Activated T-cell treated with anti-CD3 and anti-CD28 coated beads for 48 hours (primary cell): ENCODE data around the gene GET4.

ENCODE experiments used
- DNase-seq: peaks from one replicate; pipeline ENCODE4 v3.0.0-alpha.2; 2020; ENCODE audit warnings: low read depth

Gene GET4

DNA sequence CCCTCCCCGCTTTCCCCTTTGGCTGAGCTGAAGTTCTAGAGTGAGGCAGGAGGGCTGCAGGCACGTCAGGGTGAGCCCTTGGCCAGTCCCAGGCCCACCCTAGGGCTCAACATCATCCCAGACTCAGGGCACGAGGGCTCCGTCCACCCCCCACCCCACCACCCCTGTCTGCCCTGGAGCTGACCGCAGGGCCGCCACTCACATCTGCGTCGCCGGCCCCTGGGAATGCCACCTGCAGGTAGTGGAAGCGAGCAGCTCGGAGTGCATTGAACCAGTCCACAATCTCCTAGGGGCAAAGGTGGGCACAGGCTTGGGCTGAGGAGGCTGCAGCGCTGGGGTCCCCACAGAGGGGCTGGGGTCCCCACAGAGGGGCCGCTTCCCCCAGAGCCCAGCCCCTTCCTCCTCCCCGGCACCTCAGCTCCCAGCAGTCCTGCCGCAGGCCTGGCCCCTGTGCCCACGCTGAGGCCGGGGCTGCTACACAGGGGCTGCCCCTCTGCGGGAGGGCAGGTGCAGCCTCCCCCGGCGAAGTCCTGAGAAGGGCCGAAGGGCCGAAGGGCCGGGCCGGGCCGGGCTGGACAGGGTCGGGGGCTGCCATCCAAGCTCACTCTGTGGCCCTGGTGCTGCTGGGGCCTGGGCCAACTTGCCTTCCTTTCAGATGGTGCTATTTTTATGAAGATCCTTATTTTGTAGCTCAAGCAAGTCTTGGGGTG is 24.1 kb downstream of the GET4 start:
- no peak for DNase-seq

DNA sequence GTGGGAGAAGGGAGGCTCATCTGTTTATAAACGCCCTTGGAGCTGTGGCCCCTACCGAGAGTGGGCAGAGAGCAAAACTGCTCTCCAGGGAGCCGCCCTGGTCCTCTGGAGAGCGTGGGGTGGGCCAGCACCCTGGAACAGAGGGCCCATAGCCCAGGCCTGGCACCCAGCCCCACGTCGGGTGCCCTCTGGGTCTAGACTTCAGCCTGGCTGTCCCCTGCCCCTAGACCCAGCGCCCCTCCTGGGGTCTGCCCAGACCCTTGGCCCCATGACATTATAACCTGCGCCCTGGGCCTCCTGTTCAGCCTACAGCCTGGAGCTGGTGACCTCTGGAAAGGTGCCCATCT is 24.7 kb downstream of the GET4 start:
- DNase-seq = no peak

DNA sequence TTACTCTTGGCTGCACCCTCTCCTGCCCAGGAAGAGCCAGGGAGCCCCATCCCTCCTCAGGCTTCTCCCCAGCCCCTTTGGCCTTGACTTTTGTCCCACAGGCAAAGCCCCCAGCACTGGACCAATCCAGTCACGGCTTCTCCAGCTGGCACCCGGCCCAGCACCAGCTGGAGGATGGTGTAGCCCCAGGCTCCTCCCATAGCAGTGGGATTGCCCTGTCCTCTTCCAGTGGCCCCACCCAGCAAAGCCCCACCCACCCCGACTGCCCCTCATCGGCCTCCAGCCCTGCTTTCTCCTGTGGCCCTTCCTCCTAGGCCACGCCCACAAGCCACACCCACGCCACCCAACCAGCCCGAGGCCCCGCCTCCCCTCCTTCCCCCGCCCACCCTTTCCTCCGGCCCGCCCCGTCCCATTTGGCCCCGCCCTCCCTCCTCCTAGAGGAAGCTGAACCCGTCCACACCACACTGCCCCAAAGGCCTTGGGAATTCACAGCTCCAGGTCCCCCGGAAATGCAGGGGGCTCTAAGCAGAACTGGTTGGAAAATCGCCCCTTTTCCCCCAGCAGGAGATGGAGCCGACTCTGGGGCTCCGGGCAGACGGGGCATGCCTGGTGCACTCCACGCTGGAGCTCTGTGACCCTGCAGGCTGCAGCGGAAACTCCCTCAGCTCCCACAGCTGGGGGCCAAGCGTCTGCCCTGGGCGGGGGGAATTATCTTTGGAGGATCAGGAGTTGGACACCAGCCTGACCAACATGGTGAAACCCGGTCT is 25.2 kb downstream of the GET4 start:
- peak; percentile 52 for DNase-seq

DNA sequence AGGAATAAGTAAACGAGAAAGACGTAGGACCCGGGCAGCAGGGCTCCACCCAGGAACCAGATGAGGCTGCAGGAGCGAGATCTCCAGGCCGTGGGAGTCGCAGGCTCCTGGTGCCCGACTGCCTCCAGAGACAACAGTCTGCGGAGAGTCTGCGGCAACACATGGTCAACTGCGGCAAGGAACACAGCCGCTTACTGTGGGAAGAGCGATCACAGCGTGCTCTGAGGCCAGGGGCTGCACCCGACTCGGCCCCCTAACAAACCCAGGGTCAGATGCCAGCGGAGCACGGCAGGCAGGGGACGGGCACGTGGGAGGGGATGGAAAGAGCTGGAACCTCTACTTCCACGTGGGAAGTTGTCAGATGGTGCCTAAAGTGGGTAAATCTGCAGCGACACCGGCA is 26.6 kb downstream of the GET4 start:
- no peak for DNase-seq

DNA sequence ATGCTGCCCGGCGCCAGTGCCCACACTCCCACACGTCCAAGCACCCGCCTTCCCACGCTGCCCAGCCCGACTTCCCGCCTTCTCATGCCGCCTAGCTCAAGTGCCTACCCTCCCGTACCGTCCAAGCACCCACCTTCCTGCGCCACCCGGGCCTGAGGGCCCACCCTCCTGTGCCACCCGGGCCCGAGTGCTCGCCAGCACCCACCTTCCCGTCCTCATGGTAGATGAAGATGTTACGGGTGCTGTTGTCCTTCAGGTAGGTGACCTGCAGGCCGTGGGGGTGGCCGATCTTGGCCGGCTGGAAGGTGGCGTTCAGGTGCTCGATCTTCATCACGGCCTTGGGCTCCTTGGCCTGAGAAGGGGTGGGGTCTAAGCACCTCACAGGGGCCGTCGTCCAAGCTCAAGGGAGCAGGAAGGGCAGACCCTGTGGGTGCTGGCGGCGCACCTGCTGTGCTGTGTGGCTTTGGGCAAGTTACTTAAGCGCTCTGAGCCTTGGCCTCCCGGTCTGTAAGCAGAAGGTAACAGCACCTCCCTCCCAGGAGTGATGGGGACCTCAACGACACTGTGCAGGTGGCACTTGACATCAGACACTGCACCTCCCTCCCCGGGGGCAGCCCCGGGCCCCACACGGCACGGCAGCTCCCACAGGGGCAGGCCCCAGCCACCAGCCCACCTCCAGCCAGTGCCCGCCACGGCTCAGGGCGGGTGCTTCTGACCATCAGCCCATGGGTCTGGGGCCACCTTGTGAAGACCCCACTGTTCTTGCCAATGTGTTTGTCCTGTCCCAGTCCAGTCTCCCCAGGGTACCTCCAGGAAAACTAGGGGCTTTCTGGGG is 27.8 kb downstream of the GET4 start:
- DNase-seq = no peak

DNA sequence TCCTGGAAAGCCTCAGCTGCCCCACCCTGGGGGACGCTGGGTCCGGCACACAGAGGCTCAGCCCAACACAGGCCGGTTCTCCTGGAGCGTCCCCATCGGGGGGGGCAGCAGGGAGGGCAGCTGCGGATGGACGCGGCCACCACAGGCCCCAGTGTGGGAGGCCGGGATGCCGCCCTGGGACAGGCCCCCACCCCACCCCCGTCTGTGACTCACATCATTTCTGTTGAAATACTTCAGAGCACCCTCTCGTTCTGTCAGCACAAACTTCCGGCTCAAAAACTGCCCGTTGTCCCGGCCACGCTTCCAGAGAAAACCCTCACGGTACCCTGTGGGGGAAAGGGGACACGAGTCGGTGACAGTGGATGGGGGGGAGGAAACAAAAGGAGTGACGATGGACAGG is 28.5 kb downstream of the GET4 start:
- no peak for DNase-seq

DNA sequence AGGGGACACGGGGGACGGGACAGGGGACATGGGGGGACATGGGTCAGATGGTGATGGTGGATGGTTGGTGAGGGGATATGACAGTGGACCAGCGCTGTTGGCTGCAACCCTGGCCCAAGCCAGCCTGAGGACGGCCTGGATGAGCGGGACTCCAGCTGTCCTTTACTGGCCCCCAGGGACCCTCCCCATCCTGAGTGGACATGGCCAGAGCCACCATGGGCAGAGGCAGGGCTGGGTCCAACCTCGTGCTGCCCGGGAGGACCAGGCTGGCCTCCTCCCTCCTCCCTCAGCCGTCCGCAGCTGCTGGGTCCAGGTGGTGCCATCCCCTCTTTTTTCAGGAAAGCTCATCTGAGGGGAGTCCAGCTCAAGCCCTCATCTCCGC is 30.4 kb downstream of the GET4 start:
- DNase-seq = no peak

DNA sequence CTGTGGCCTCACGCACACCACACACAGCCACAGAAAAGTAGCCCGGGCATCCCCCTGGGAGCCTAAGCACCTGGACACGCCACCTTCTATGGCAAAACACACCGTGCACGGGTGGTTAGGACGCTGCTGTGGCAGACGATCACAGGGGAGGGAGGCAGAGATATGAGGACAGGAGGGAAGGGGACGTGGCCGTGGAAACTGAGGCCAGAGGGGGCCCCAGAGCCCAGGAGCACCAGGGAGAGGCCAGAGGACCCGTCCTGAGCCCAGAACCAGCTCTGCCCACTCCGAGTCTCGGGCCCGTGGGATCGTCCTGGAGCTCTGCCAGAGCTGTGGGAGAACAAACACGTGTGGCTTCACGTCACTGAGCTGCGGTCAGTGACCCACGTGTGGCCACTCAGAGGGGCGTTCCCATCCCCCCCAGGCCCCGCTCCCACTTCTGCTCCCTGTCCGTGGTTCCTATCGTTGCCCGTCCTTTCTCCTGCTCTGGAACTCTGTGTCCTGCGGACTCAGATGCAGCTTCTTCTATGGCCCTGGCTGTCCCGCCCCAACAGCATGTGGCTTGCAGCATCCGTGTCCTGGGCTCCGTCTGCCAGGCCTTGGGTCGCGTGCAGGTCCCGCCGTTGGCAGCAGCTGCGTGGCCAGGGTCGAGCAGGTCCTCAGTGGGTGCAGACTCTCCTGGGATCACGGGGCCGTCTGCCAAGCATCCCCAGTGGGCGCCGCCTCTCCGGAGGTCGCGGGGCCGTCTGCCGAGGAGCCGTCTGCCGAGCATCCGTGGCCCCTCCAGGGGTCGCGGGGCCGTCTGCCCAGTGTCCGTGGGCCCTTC is 31.0 kb downstream of the GET4 start:
- no peak for DNase-seq

DNA sequence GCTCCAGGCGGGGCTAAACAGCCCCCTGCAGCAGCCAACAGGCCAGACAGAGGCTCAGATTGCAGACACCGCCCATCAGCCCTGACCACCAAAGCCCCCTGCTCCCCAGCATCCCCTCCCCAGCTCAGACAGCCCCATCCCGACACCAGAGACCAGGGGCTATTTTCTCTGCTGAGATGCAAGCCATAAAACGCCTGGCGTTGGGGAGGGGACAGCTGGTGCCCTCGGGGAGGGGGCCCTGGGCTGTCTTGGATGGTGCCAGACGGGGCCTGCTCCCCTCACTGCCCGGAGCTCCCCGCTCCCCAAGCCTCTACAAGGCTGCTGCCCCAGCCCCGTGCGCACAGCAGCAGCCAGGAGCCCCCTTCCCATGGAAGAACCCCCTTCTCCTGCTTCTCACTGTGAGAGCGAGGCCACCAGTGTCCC is 31.8 kb downstream of the GET4 start:
- DNase-seq = no peak

DNA sequence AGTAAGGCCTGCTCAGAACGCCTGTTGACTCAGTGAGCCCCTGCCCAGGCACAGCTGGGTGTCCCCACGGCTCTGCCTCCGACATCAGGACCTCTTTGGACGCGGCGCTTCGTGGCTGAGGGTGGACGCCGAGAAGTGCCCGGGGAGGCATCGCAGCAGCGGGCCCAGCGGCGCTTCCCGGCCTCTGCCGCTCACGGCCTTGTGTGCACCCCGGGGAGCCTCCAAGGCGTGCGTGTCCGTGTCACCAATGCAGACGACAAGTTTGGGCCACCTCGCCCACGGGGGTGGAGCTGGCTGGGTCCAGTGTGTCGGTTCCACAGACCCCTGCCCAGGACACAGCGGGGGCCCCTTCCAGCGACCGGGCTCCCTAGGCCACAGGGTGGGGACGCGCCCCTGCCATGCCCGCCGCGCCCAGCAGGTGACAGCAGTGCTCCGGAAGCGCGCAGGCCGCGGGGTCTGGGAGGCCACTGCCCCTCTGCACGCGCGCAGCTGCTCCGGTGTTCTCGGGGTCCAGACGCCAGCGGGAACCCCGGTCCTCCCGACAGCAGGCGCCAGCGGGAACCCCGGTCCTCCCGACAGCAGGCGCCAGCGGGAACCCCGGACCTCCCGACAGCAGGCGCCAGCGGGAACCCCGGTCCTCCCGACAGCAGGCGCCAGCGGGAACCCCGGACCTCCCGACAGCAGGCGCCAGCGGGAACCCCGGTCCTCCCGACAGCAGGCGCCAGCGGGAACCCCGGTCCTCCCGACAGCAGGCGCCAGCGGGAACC is 32.4 kb downstream of the GET4 start:
- peak; percentile 55 for DNase-seq

DNA sequence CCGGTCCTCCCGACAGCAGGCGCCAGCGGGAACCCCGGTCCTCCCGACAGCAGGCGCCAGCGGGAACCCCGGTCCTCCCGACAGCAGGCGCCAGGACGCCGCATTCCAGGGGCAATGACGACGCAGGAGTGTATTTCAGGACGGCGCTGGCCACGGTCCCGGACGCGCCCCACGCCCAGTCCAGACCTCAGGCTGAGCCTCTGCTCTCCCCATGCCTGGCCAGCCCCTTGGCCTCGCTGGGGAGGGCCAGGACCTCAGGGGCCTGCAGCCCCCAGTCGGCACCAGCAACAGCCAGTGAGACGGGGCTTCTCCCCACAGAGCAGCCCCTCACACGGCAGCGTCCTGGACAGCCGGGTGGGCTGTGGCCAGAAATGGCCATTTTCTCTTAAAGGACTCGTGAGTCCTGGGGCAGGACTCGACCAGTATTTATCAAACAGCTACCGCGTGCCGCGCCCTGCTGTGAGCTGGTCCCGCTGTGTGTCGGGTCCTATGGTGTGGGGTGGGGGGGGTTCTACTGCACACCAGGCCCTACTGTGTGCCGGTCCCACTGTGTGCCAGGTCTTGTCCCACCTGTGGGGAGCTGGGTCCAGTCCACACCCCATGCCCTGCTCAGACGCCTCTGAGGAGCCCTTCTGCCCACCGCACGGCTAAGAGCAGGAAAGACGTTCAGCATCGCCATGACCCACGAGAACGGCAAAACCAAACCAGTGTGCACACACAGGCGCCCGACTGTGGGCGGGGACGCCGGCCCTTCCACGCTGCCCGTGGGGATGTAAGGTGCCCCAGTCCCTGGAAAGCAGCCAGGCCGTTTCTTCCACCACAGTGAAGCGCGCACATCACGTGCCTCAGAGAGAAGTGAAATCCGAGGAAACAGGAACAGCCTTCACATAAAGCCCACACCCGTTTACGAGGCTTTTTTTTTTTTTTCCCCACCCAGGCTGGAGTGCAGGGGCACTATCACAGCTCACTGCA is 33.3 kb downstream of the GET4 start:
- DNase-seq = no peak

DNA sequence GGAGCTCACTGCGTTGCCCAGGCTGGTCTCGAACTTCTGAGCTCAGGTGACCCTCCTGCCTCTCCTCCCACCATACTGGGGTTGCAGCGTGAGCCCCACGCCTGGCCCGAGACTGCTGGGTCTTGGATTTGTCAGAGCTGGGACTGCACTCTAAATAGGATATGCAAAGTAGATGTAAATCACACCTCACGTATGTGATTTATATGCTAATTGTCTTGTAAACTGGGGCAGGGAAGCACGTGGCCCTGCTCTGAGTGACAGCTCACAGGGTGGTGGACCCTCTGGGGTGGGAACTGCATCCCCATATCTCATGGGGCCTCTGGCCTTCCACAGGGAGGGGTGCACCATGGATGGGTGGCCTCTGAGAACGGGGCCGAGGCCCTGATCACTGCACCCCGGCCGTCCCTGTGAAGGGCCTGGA is 34.1 kb downstream of the GET4 start:
- DNase-seq = no peak

DNA sequence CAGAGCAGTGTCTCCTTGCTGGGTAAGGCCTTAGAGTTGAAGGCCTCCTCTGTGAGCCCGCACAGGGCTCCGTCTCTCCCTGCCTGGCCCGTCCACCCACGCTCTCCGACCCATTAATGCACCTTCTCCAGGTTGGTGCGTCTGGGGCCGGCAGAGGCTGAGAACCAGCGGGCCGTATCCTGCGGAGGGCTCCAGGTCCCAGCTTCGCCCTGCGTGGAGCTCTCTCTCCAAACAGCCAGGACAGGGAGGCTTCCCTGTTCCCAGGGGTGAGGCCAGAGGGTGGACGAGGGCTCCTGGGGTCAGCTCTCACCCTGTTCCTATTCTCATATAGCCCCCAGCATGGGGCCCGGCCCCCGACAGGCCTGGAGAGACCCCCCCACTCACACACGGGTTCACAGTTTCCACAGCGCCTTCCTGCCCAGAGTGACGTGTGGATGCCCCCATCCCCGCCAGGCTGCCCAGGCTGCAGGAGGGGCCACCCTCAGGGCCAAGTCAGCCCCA is 34.6 kb downstream of the GET4 start:
- no peak for DNase-seq

DNA sequence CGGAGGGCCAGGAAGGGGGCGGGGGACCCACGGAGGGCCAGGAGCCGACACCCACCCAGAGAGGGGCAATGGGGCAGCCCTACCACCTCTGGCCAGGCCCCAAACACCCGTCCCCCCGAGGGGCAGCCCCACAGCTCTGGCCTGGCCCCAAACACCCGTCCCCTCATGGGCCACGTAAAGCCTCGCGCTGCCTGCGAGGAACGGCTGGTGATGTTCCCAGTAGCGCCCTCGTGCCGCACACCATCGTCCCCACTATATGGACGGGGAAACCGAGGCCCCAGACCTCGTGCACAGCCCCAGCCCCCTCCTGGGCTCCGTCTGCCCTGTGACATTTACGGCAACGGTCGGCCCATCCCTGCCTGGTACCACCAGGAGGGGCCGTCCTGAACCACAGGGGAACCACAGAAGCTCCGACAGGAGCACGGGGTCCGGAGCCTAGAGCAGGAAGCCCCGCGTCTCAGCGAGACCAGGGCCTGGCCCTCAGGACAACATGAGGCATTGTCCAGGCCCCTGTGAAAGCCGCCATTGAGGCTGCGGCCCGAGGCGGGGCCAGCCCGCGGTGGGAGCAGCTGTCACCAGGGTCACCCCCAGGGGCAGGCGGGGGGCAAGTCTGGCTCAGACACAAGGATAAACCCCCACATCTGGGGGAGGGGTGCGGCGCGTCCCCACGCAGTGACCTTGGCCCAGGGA is 35.6 kb downstream of the GET4 start:
- no peak for DNase-seq

DNA sequence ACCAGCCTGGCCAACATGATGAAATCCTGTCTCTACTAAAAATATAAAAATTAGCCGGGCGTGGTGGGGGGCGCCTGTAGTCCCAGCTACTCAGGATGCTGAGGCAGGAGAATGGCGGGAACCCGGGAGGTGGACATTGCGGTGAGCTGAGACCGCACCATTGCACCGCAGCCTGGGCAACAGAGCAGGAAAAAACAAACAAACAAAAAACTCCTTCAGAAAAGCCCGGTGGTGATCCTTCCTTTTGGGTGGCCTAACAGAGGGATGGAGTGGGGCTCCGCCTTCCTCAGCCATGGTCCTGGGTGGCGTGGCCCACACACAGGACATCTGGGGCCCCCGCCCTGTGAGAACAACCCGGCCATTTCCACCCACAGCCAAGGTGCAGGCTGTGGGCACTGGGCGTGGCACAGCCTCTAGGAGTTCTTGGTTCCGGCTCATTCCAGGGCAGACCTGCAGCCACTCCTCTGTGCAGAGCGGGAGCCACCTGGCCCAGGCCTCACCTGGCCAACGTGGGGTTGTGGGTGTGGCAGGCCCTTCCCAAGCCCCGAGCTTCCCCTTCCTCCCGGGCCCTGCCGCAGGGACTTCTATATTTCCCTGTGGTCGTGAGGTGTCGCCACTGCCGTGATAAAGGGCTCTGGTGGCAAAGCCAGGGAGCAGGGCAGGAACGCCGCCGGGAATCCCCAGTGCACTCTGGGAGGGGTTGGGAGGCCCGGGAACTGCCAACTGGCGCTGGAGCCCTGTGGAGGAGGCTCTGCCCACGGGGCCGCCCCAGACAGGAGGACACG is 37.6 kb downstream of the GET4 start:
- no peak for DNase-seq

DNA sequence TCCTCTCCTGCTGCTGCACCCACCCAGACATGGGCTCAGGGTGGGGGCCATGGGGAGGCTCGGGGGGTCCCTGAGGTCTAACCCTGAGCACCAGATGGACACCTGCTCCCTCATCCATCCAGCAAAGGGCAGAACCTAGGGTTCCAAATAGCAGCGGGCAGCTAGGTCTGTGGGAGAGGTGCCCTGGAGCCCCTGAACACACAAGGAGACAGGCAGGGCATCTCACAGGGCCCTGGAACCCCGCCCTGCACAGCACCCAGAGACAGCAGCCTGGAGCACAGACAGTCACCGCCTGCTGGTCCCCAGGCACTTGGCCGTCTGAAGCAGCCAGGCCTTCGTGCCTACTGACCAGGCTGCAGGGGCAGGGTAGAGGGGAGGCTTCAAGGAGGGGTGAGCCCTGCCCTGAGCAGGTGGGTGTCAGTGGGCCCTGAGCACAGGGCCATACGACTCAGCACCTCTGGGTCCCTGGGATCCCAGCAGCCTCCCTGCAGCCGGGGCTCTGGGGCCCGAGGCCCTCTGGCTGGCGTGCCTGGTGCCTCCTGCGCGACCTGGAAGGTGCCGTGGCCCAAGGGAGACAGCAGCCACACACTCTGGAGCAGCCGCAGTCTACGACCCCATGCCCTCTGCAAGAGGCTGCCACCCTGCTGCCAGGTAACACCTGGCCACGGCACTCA is 38.3 kb downstream of the GET4 start:
- no peak for DNase-seq

DNA sequence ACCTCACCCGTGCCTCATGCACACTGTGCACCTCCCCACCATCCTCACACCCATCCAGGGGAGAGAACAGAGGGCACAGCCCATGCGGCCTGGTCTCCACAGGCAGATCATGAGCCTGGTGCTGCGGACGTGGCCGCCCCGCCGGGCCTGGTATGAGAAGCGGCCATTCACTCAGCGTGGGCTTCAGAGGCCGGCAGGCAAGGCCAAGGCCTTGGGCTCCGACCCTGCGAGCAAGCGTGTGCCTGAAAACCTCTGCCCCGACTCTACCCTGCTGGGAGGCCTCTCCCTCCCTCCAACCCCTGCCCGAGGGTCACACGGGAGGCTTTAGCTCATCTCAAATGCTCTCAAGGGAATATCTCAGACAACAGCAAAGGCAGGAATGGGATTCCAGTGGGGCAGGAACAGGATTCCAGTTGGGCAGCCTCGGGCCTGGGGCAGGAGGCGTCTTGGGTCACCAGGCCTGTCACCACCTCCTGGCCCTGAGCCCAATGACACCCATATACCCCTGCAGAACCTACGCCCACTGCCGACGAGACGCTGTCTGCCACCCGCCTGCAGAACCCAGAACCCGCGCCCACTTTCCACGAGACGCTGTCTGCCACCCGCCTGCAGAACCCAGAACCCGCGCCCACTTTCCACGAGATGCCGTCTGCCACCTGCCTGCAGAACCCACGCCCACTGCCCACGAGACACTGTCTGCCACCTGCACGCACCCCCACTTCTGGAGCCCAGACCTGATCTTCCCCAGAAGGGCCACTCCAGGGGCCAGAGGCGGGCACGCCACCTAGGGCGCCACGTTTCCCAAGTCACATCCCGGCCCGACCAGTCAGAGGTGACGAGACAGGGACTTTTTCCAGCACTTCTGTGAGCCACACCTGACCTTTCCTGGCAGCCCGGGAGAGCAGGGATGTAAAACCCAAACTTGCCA is 39.2 kb downstream of the GET4 start:
- no peak for DNase-seq
